Mucosa of stomach (tissue), 1 donor: ENCODE data around the gene EEF1AKMT2.

ENCODE experiments used
- H3K27me3 ChIP-seq: one replicate; pipeline ENCODE4 v1.7.0; 2013; ENCODE audit warnings: mild to moderate bottlenecking, low read length; ENCODE audit not compliant: control insufficient read depth, insufficient read depth
- H3K36me3 ChIP-seq: one replicate; pipeline ENCODE4 v1.7.0; 2013; ENCODE audit warnings: low read length; ENCODE audit not compliant: control insufficient read depth, insufficient read depth
- H3K4me1 ChIP-seq: one replicate; pipeline ENCODE4 v1.7.0; 2013; ENCODE audit warnings: mild to moderate bottlenecking, low read length; ENCODE audit not compliant: control insufficient read depth, insufficient read depth
- H3K4me3 ChIP-seq: one replicate; pipeline ENCODE4 v1.7.0; 2013; ENCODE audit warnings: low read length
- H3K9ac ChIP-seq: one replicate; pipeline ENCODE4 v1.7.0; 2013; ENCODE audit warnings: mild to moderate bottlenecking, low read length, moderate library complexity
- H3K9me3 ChIP-seq: one replicate; pipeline ENCODE4 v1.7.0; 2013; ENCODE audit warnings: mild to moderate bottlenecking, low read length, moderate library complexity; ENCODE audit not compliant: control insufficient read depth
- donor health status: Pancreatic carcinoma.

EEF1AKMT2 gene

GRCh38 chr10:124741281-124741921 lies 50.3 kb downstream of the EEF1AKMT2 start:
- Histone ChIP-seq H3K36me3 (no peaks in the 10 kb centered on the region), H3K4me1 (peaks cover 76% of the 10 kb centered on the region), H3K27me3 (no peaks in the 10 kb centered on the region), H3K9me3 (no peaks in the 10 kb centered on the region), H3K9ac (peak overlapping the region; percentile 41), H3K4me3 (no peak overlapping the region)

- Histone ChIP-seq H3K4me3 (no peak overlapping the region), H3K36me3 (no peaks in the 10 kb centered on the region), H3K9ac (no peak overlapping the region), H3K9me3 (no peaks in the 10 kb centered on the region), H3K27me3 (no peaks in the 10 kb centered on the region), H3K4me1 (peaks cover 76% of the 10 kb centered on the region)
Observed at GRCh38 chr10:124740369-124741280, 51.1 kb downstream of the EEF1AKMT2 start.

- no peak overlapping the region for H3K4me3 ChIP-seq
- H3K4me1 ChIP-seq: peaks cover 72% of the 10 kb centered on the region
- H3K9me3 ChIP-seq: no peaks in the 10 kb centered on the region
- no peak overlapping the region for H3K9ac ChIP-seq
- no peaks in the 10 kb centered on the region for H3K36me3 ChIP-seq
- no peaks in the 10 kb centered on the region for H3K27me3 ChIP-seq
Observed at GRCh38 chr10:124739986-124740368, 51.7 kb downstream of the EEF1AKMT2 start.

GRCh38 chr10:124739119-124739921 lies 52.4 kb downstream of the EEF1AKMT2 start:
- Histone ChIP-seq H3K4me3 (no peak overlapping the region), H3K27me3 (no peaks in the 10 kb centered on the region), H3K9me3 (no peaks in the 10 kb centered on the region), H3K36me3 (no peaks in the 10 kb centered on the region), H3K9ac (no peak overlapping the region), H3K4me1 (peaks cover 72% of the 10 kb centered on the region)

- Histone ChIP-seq H3K4me1 (peaks cover 78% of the 10 kb centered on the region), H3K36me3 (no peaks in the 10 kb centered on the region), H3K27me3 (no peaks in the 10 kb centered on the region), H3K9me3 (no peaks in the 10 kb centered on the region), H3K9ac (no peak overlapping the region), H3K4me3 (no peak overlapping the region)
Observed at GRCh38 chr10:124738441-124738840, 53.2 kb downstream of the EEF1AKMT2 start.

- Histone ChIP-seq H3K4me1 (peaks cover 84% of the 10 kb centered on the region), H3K36me3 (no peaks in the 10 kb centered on the region), H3K9me3 (no peaks in the 10 kb centered on the region), H3K9ac (no peak overlapping the region), H3K4me3 (no peak overlapping the region), H3K27me3 (no peaks in the 10 kb centered on the region)
Observed at GRCh38 chr10:124737708-124738107, 54.0 kb downstream of the EEF1AKMT2 start.

- H3K9me3 ChIP-seq: no peaks in the 10 kb centered on the region
- H3K36me3 ChIP-seq: no peaks in the 10 kb centered on the region
- no peak overlapping the region for H3K4me3 ChIP-seq
- H3K27me3 ChIP-seq: no peaks in the 10 kb centered on the region
- H3K9ac ChIP-seq: no peak overlapping the region
- peaks cover 80% of the 10 kb centered on the region for H3K4me1 ChIP-seq
Observed at GRCh38 chr10:124737221-124737620, 54.5 kb downstream of the EEF1AKMT2 start.

GRCh38 chr10:124736491-124737136 lies 55.1 kb downstream of the EEF1AKMT2 start:
- no peak overlapping the region for H3K9ac ChIP-seq
- no peaks in the 10 kb centered on the region for H3K9me3 ChIP-seq
- no peaks in the 10 kb centered on the region for H3K27me3 ChIP-seq
- peaks cover 74% of the 10 kb centered on the region for H3K4me1 ChIP-seq
- H3K36me3 ChIP-seq: no peaks in the 10 kb centered on the region
- H3K4me3 ChIP-seq: no peak overlapping the region

GRCh38 chr10:124735491-124736286 lies 56.0 kb downstream of the EEF1AKMT2 start:
- Histone ChIP-seq H3K9me3 (no peaks in the 10 kb centered on the region), H3K4me1 (peaks cover 65% of the 10 kb centered on the region), H3K4me3 (no peak overlapping the region), H3K27me3 (no peaks in the 10 kb centered on the region), H3K9ac (peak overlapping the region; percentile 7), H3K36me3 (no peaks in the 10 kb centered on the region)

- Histone ChIP-seq H3K27me3 (no peaks in the 10 kb centered on the region), H3K9me3 (no peaks in the 10 kb centered on the region), H3K36me3 (no peaks in the 10 kb centered on the region), H3K9ac (no peak overlapping the region), H3K4me3 (no peak overlapping the region), H3K4me1 (peaks cover 57% of the 10 kb centered on the region)
Observed at GRCh38 chr10:124734311-124735166, 57.1 kb downstream of the EEF1AKMT2 start.
